Neuronal stem cell (in vitro differentiated cells): ENCODE measurements around the gene CYP4A11.
A peak's percentile ranks its signal among the peaks of the same experiment; 100 is the strongest.

Experiments
- DNase-seq: peaks from one replicate; pipeline ENCODE4 v3.0.0-alpha.2; 2013; ENCODE audit warnings: low spot score
- H2AFZ ChIP-seq: one replicate; pipeline ENCODE4 v1.6.1; 2013; ENCODE audit warnings: mild to moderate bottlenecking, low read length, inconsistent platforms
- H2AK5ac ChIP-seq: 2 replicates; pipeline ENCODE4 v1.6.1; 2013; ENCODE audit warnings: low read depth, mild to moderate bottlenecking, inconsistent platforms, low read length, moderate library complexity, mixed read lengths
- H2BK120ac ChIP-seq: 2 replicates; pipeline ENCODE4 v1.6.1; 2013; ENCODE audit warnings: low read depth, mild to moderate bottlenecking, inconsistent platforms, low read length, moderate library complexity, mixed read lengths
- H2BK12ac ChIP-seq: one replicate; pipeline ENCODE4 v1.6.1; 2013; ENCODE audit warnings: low read length, inconsistent platforms
- H2BK15ac ChIP-seq: 2 replicates; pipeline ENCODE4 v1.6.1; 2013; ENCODE audit warnings: mild to moderate bottlenecking, low read length, inconsistent platforms, mixed read lengths
- H2BK5ac ChIP-seq: one replicate; pipeline ENCODE4 v1.6.1; 2013; ENCODE audit warnings: inconsistent platforms, mild to moderate bottlenecking, low read length, moderate library complexity
- H3K14ac ChIP-seq: one replicate; pipeline ENCODE4 v1.6.1; 2013; ENCODE audit warnings: low read length, inconsistent platforms
- H3K18ac ChIP-seq: 2 replicates; pipeline ENCODE4 v1.6.1; 2013; ENCODE audit warnings: low read length, inconsistent platforms
- H3K23ac ChIP-seq: 2 replicates; pipeline ENCODE4 v1.6.1; 2013; ENCODE audit warnings: low read depth, mild to moderate bottlenecking, mixed read lengths, low read length, inconsistent platforms; ENCODE audit not compliant: poor library complexity
- H3K27ac ChIP-seq: replicated peaks from 3 replicates; pipeline ENCODE4 v1.5.1; 2013; ENCODE audit warnings: low read length, inconsistent platforms
- H3K27me3 ChIP-seq, 3 experiments: 2 replicates each; pipeline ENCODE4 v1.6.1; 2013; ENCODE audit warnings: low read length in 3 of 3, mild to moderate bottlenecking in 2 of 3, inconsistent platforms in 1 of 3, low read depth in 1 of 3, mixed read lengths in 1 of 3, moderate library complexity in 1 of 3; ENCODE audit not compliant: control insufficient read depth in 3 of 3, insufficient read depth in 3 of 3
- H3K36me3 ChIP-seq, 2 donors: replicated peaks in 1 of 2; 2 replicates each; pipeline ENCODE4 v1.6.1; 2013; ENCODE audit warnings: low read length in 2 of 2; ENCODE audit not compliant: control insufficient read depth in 2 of 2, insufficient read depth in 2 of 2
- H3K4ac ChIP-seq: 2 replicates; pipeline ENCODE4 v1.6.1; 2013; ENCODE audit warnings: inconsistent platforms, mild to moderate bottlenecking, low read length, moderate library complexity
- H3K4me1 ChIP-seq, 2 donors: 1 replicate in 1 of 2; 2 replicates in 1 of 2; pipeline ENCODE4 v1.6.1; 2013; ENCODE audit warnings: low read length in 2 of 2, low read depth in 1 of 2; ENCODE audit not compliant: control insufficient read depth in 2 of 2, insufficient read depth in 1 of 2
- H3K4me2 ChIP-seq: one replicate; pipeline ENCODE4 v1.6.1; 2013; ENCODE audit warnings: mild to moderate bottlenecking, low read length, inconsistent platforms; ENCODE audit not compliant: insufficient read depth, poor library complexity, severe bottlenecking
- H3K4me3 ChIP-seq, 2 donors: 2 replicates each; pipeline ENCODE4 v1.5.1; 2013; ENCODE audit warnings: low read length in 2 of 2, mild to moderate bottlenecking in 2 of 2, inconsistent platforms in 1 of 2, moderate library complexity in 1 of 2
- H3K79me1 ChIP-seq: one replicate; pipeline ENCODE4 v1.6.1; 2013; ENCODE audit warnings: low read depth, mild to moderate bottlenecking, inconsistent platforms, low read length, moderate library complexity
- H3K9ac ChIP-seq: one replicate; pipeline ENCODE4 v1.6.1; 2013; ENCODE audit warnings: mild to moderate bottlenecking, low read depth, low read length, inconsistent platforms; ENCODE audit not compliant: poor library complexity
- H3K9me3 ChIP-seq, 2 donors: replicated peaks in 1 of 2; 2 replicates each; pipeline versions ENCODE3 to v1.6.1; 2013; ENCODE audit warnings: low read length in 2 of 2, mild to moderate bottlenecking in 2 of 2, inconsistent platforms in 1 of 2, low read depth in 1 of 2, mixed read lengths in 1 of 2, moderate library complexity in 1 of 2; ENCODE audit not compliant: control insufficient read depth in 2 of 2, insufficient read depth in 1 of 2
- H4K8ac ChIP-seq: one replicate; pipeline ENCODE4 v1.6.1; 2013; ENCODE audit warnings: low read depth, mild to moderate bottlenecking, inconsistent platforms, low read length, moderate library complexity
- H4K91ac ChIP-seq: one replicate; pipeline ENCODE4 v1.6.1; 2013; ENCODE audit warnings: low read length, low read depth, mild to moderate bottlenecking, inconsistent platforms; ENCODE audit not compliant: poor library complexity
- WGBS, 2 donors: extraction: QIAGEN DNeasy Blood & Tissue Kit; methylation state at CpG; one replicate each; pipeline ENCODE4 v1.1.7; 2013; ENCODE audit warnings: missing lambda C conversion rate in 2 of 2, mixed read lengths in 1 of 2; ENCODE audit not compliant: insufficient read length in 2 of 2, insufficient replicate concordance in 1 of 2; ENCODE audit errors: extremely low coverage in 2 of 2; 5-methylcytosine and 5-hydroxymethylcytosine counted together

The CYP4A11 gene

GRCh38 chr1:46927249-46927835, 13.9 kb downstream of the CYP4A11 start:
- H4K91ac ChIP-seq: no peak overlapping the region
- no peak overlapping the region for H2AK5ac ChIP-seq
- no peak overlapping the region for H3K4me3 ChIP-seq
- no peaks in the 10 kb centered on the region for H3K36me3 ChIP-seq
- no peak overlapping the region for H2BK15ac ChIP-seq
- no peaks in the 10 kb centered on the region for H3K4me1 ChIP-seq
- no peak overlapping the region for H4K8ac ChIP-seq
- H3K9me3 ChIP-seq: no peaks in the 10 kb centered on the region
- no peak overlapping the region for H2BK12ac ChIP-seq
- no peak overlapping the region for H3K23ac ChIP-seq
- peak overlapping the region; percentile 71 for H3K18ac ChIP-seq
- no peak overlapping the region for H3K4ac ChIP-seq
- no peak for DNase-seq
- no peak overlapping the region for H2BK120ac ChIP-seq
- H3K27me3 ChIP-seq: no peaks in the 10 kb centered on the region
- H2BK5ac ChIP-seq: no peak overlapping the region
- WGBS, 2 donors: no CpG with 5 or more reads among the region's 3 CpGs
- no peak overlapping the region for H3K14ac ChIP-seq
- no peak overlapping the region for H2AFZ ChIP-seq
- no peak overlapping the region for H3K9ac ChIP-seq
- no peaks in the 10 kb centered on the region for H3K79me1 ChIP-seq
- H3K27ac ChIP-seq: no peak overlapping the region
- no peak overlapping the region for H3K4me2 ChIP-seq

GRCh38 chr1:46910790-46911189, 30.5 kb downstream of the CYP4A11 start:
- no peaks in the 10 kb centered on the region for H3K79me1 ChIP-seq

GRCh38 chr1:46903481-46903880, 37.8 kb downstream of the CYP4A11 start:
- no peak overlapping the region for H4K8ac ChIP-seq
- no peak overlapping the region for H4K91ac ChIP-seq
- WGBS, 2 donors: no CpG with 5 or more reads among the region's 4 CpGs
- H3K4me3 ChIP-seq: no peak overlapping the region
- DNase-seq: no peak
- no peaks in the 10 kb centered on the region for H3K9me3 ChIP-seq
- no peak overlapping the region for H2BK12ac ChIP-seq
- H2AK5ac ChIP-seq: no peak overlapping the region
- no peak overlapping the region for H3K4ac ChIP-seq
- no peaks in the 10 kb centered on the region for H3K4me1 ChIP-seq
- H3K27ac ChIP-seq: no peak overlapping the region
- H3K79me1 ChIP-seq: no peaks in the 10 kb centered on the region
- no peak overlapping the region for H2BK120ac ChIP-seq
- H3K9ac ChIP-seq: no peak overlapping the region
- no peak overlapping the region for H3K4me2 ChIP-seq
- H3K36me3 ChIP-seq: no peaks in the 10 kb centered on the region
- no peak overlapping the region for H3K23ac ChIP-seq
- H2BK5ac ChIP-seq: no peak overlapping the region
- H2AFZ ChIP-seq: no peak overlapping the region
- H3K18ac ChIP-seq: no peak overlapping the region
- H3K27me3 ChIP-seq: no peaks in the 10 kb centered on the region
- no peak overlapping the region for H2BK15ac ChIP-seq
- no peak overlapping the region for H3K14ac ChIP-seq

More at GRCh38 chr1:46910790-46911189, 30.5 kb downstream of the CYP4A11 start:
- no peak for DNase-seq
- Histone ChIP-seq H3K23ac (no peak overlapping the region), H3K36me3 (no peaks in the 10 kb centered on the region), H2AFZ (no peak overlapping the region), H2BK15ac (no peak overlapping the region), H3K27ac (no peak overlapping the region), H3K4me2 (no peak overlapping the region), H2BK12ac (no peak overlapping the region), H2BK120ac (no peak overlapping the region), H3K4me1 (no peaks in the 10 kb centered on the region), H2AK5ac (no peak overlapping the region), H3K18ac (no peak overlapping the region), H2BK5ac (no peak overlapping the region), H3K14ac (no peak overlapping the region), H4K91ac (no peak overlapping the region), H3K4me3 (no peak overlapping the region), H3K27me3 (no peaks in the 10 kb centered on the region), H3K4ac (no peak overlapping the region), H3K9ac (no peak overlapping the region), H3K9me3 (no peaks in the 10 kb centered on the region), H4K8ac (no peak overlapping the region)
- WGBS, 2 donors: no CpG with 5 or more reads among the region's 2 CpGs

- no CpG with 5 or more reads among the region's 1 CpG for WGBS, 2 donors
Measured at GRCh38 chr1:46900401-46900800, 40.9 kb downstream of the CYP4A11 start.

More at GRCh38 chr1:46900401-46900800, 40.9 kb downstream of the CYP4A11 start:
- H3K4me3 ChIP-seq: no peak overlapping the region
- H2BK15ac ChIP-seq: no peak overlapping the region
- H3K14ac ChIP-seq: no peak overlapping the region
- no peak overlapping the region for H2AFZ ChIP-seq
- H2BK12ac ChIP-seq: no peak overlapping the region
- no peak overlapping the region for H3K4me2 ChIP-seq
- H3K9me3 ChIP-seq: no peaks in the 10 kb centered on the region
- H3K9ac ChIP-seq: no peak overlapping the region
- H2AK5ac ChIP-seq: no peak overlapping the region
- H3K23ac ChIP-seq: no peak overlapping the region
- no peak for DNase-seq
- no peak overlapping the region for H3K27ac ChIP-seq
- no peak overlapping the region for H3K18ac ChIP-seq
- H2BK5ac ChIP-seq: no peak overlapping the region
- H2BK120ac ChIP-seq: no peak overlapping the region
- H3K27me3 ChIP-seq: no peaks in the 10 kb centered on the region
- no peak overlapping the region for H4K8ac ChIP-seq
- H3K79me1 ChIP-seq: no peaks in the 10 kb centered on the region
- no peak overlapping the region for H3K4ac ChIP-seq
- no peaks in the 10 kb centered on the region for H3K4me1 ChIP-seq
- no peak overlapping the region for H4K91ac ChIP-seq
- no peaks in the 10 kb centered on the region for H3K36me3 ChIP-seq
